KOPT-K1 (cell line): Measurements from ENCODE around the gene UBE2S.
"Not testable (repeated sequence)": the region's sequence is repeated elsewhere in the genome, so short reads cannot be mapped to it uniquely, and the experiment has no call there.

ENCODE experiments used
- H3K27ac ChIP-seq: fragments of 200-600 bp; sonication (generic); 2 replicates; pipeline ENCODE4 v1.5.1; 2016; ENCODE audit warnings: antibody characterized with exemption, mild to moderate bottlenecking, low read depth, low read length; ENCODE audit not compliant: poor library complexity, severe bottlenecking
- H3K36me3 ChIP-seq: fragments of 200-600 bp; sonication (generic); 2 replicates; pipeline ENCODE4 v1.5.1; 2017; ENCODE audit warnings: antibody characterized with exemption, mild to moderate bottlenecking, low read length, moderate library complexity; ENCODE audit not compliant: insufficient read depth
- H3K9me3 ChIP-seq: fragments of 200-600 bp; sonication (generic); 2 replicates; pipeline ENCODE4 v1.5.1; 2017; ENCODE audit warnings: antibody characterized with exemption, low read length, mild to moderate bottlenecking; ENCODE audit not compliant: insufficient read depth, poor library complexity, severe bottlenecking

Gene UBE2S

GRCh38 chr19:55402509-55402908, 5.1 kb downstream of the UBE2S start:
- Histone ChIP-seq H3K9me3 (no peaks in the 10 kb centered on the region), H3K27ac (no peak overlapping the region), H3K36me3 (peaks cover 68% of the 10 kb centered on the region)

GRCh38 chr19:55401390-55401789, 6.2 kb downstream of the UBE2S start:
- not testable (repeated sequence) for H3K27ac ChIP-seq, H3K9me3 ChIP-seq
- peaks cover 64% of the 10 kb centered on the region for H3K36me3 ChIP-seq

GRCh38 chr19:55400281-55401087, 7.1 kb downstream of the UBE2S start:
- Histone ChIP-seq H3K9me3 (no peaks in the 10 kb centered on the region), H3K36me3 (peaks cover 55% of the 10 kb centered on the region), H3K27ac (no peak overlapping the region)

GRCh38 chr19:55398200-55398925, 9.2 kb downstream of the UBE2S start:
- H3K27ac ChIP-seq: no peak overlapping the region
- no peaks in the 10 kb centered on the region for H3K9me3 ChIP-seq
- H3K36me3 ChIP-seq: peaks cover 34% of the 10 kb centered on the region

- Histone ChIP-seq H3K9me3 (no peaks in the 10 kb centered on the region), H3K36me3 (peaks cover 42% of the 10 kb centered on the region), H3K27ac (no peak overlapping the region)
These were observed 14.5 kb downstream of the UBE2S start for GRCh38 chr19:55392820-55393761.

- H3K27ac ChIP-seq: no peak overlapping the region
- no peaks in the 10 kb centered on the region for H3K9me3 ChIP-seq
- peaks cover 53% of the 10 kb centered on the region for H3K36me3 ChIP-seq
These were observed 15.6 kb downstream of the UBE2S start for GRCh38 chr19:55391702-55392615.

- Histone ChIP-seq H3K36me3 (peaks cover 60% of the 10 kb centered on the region), H3K9me3 (no peaks in the 10 kb centered on the region), H3K27ac (no peak overlapping the region)
These were observed 16.4 kb downstream of the UBE2S start for GRCh38 chr19:55391191-55391670.

- H3K27ac ChIP-seq: no peak overlapping the region
- H3K9me3 ChIP-seq: no peaks in the 10 kb centered on the region
- H3K36me3 ChIP-seq: peaks cover 63% of the 10 kb centered on the region
These were observed 17.1 kb downstream of the UBE2S start for GRCh38 chr19:55390461-55390880.

GRCh38 chr19:55389386-55390317, 17.9 kb downstream of the UBE2S start:
- Histone ChIP-seq H3K9me3 (no peaks in the 10 kb centered on the region), H3K27ac (no peak overlapping the region), H3K36me3 (peaks cover 63% of the 10 kb centered on the region)

GRCh38 chr19:55387736-55388497, 19.7 kb downstream of the UBE2S start:
- Histone ChIP-seq H3K9me3 (no peaks in the 10 kb centered on the region), H3K36me3 (peaks cover 63% of the 10 kb centered on the region), H3K27ac (peak overlapping the region; percentile 91)

GRCh38 chr19:55386493-55386971, 21.1 kb downstream of the UBE2S start:
- Histone ChIP-seq H3K9me3 (no peaks in the 10 kb centered on the region), H3K36me3 (peaks cover 56% of the 10 kb centered on the region), H3K27ac (peak overlapping the region; percentile 91)

- Histone ChIP-seq H3K9me3 (no peaks in the 10 kb centered on the region), H3K27ac (peak within 1 kb of the TSS; percentile 91), H3K36me3 (peaks cover 50% of the 10 kb centered on the region)
These were observed 21.7 kb downstream of the UBE2S start, which contains the start of gene RPL28 for GRCh38 chr19:55385724-55386492. RPL28 (plus strand) TSS chr19:55385932; CDS start chr19:55386358, 426 bp downstream.
